WTC11 (cell line): ENCODE measurements around the gene PRTFDC1. TPM values are rescaled to one million over a fixed set of nuclear protein-coding genes. Genes with fewer than 3 reads are reported as not detected.

Source experiments
- ATAC-seq: fragments of 200-7000 bp; cut with Tn5 transposase; 2 replicates; pipeline ENCODE4 v1.10.0; 2021; ENCODE audit warnings: mild to moderate bottlenecking, moderate library complexity
- CTCF ChIA-PET: fragments of 300-600 bp; sonication (Branson Sonifier 250); formaldehyde crosslinking; loops from one replicate; lab custom pipeline; 2021; ENCODE audit warnings: antibody characterized with exemption; lab: Charles Lee
- POLR2A ChIA-PET: fragments of 350-600 bp; sonication (Branson Sonifier 250); formaldehyde crosslinking; loops from one replicate; lab custom pipeline; 2021; ENCODE audit warnings: antibody characterized with exemption; lab: Charles Lee
- DNase-seq: peaks from one replicate; pipeline ENCODE4 v3.0.0; 2021; ENCODE audit warnings: low spot score
- H3K27ac Mint-ChIP-seq: 2 replicates; pipeline ENCODE4 v1.8.0; 2021; ENCODE audit warnings: mixed read lengths
- H3K27me3 Mint-ChIP-seq: 2 replicates; pipeline ENCODE4 v1.8.0; 2021; ENCODE audit warnings: low read depth, mild to moderate bottlenecking, moderate library complexity, mixed read lengths
- H3K36me3 Mint-ChIP-seq: 2 replicates; pipeline ENCODE4 v1.8.0; 2021; ENCODE audit warnings: mixed read lengths
- H3K4me1 Mint-ChIP-seq: 2 replicates; pipeline ENCODE4 v1.8.0; 2022; ENCODE audit warnings: mixed read lengths
- H3K4me3 Mint-ChIP-seq: 2 replicates; pipeline ENCODE4 v1.8.0; 2021; ENCODE audit warnings: mild to moderate bottlenecking, moderate library complexity, mixed read lengths
- H3K9me3 Mint-ChIP-seq: 2 replicates; pipeline ENCODE4 v1.8.0; 2021; ENCODE audit warnings: mixed read lengths
- ELF4 ChIP-seq: sonication (generic); formaldehyde crosslinking; IDR thresholded peaks from 2 replicates; pipeline ENCODE4 v1.8.1; 2022; ENCODE audit warnings: low read depth, mild to moderate bottlenecking, moderate library complexity, missing genetic modification reagents
- HMGA2 ChIP-seq: fragments of 250-450 bp; sonication (Bioruptor Pico); IDR thresholded peaks from 2 replicates; pipeline ENCODE4 v1.4.0; 2021; ENCODE audit warnings: mild to moderate bottlenecking, moderate library complexity
- IRF2 ChIP-seq: sonication (generic); formaldehyde crosslinking; IDR thresholded peaks from 2 replicates; pipeline ENCODE4 v1.8.0; 2022; ENCODE audit warnings: low read depth, missing genetic modification reagents, borderline replicate concordance
- KAT7 ChIP-seq: sonication (generic); formaldehyde crosslinking; IDR thresholded peaks from 2 replicates; pipeline ENCODE4 v1.8.1; 2023; ENCODE audit warnings: missing genetic modification reagents, mild to moderate bottlenecking, borderline replicate concordance
- NR1H2 ChIP-seq: sonication (generic); formaldehyde crosslinking; IDR thresholded peaks from 2 replicates; pipeline ENCODE4 v1.9.0; 2021; ENCODE audit warnings: mild to moderate bottlenecking, moderate library complexity, missing genetic modification reagents
- TP53 ChIP-seq: sonication (generic); formaldehyde crosslinking; IDR thresholded peaks from 2 replicates; pipeline ENCODE4 v1.8.1; 2023; ENCODE audit warnings: mild to moderate bottlenecking, missing genetic modification reagents
- ZBTB21 ChIP-seq: sonication (generic); formaldehyde crosslinking; IDR thresholded peaks from 2 replicates; pipeline ENCODE4 v1.8.1; 2023; ENCODE audit warnings: mild to moderate bottlenecking, missing genetic modification reagents, borderline replicate concordance
- ZNF121 ChIP-seq: sonication (generic); formaldehyde crosslinking; IDR thresholded peaks from 2 replicates; pipeline ENCODE4 v1.8.0; 2023; ENCODE audit warnings: missing genetic modification reagents
- ZNF671 ChIP-seq: fragments of 250-450 bp; sonication (Bioruptor Pico); IDR thresholded peaks from 2 replicates; pipeline ENCODE4 v1.8.0; 2021; ENCODE audit warnings: mild to moderate bottlenecking
- total RNA-seq: library from RNA; stranded (reverse); gene quantifications from 3 replicates; pipeline ENCODE4 v1.2.3, GENCODE V29; 2021
- TF ChIP-seq, protein P1 (sequence below): sonication (generic); formaldehyde crosslinking; IDR thresholded peaks from 2 replicates; pipeline ENCODE4 v1.8.0; 2023; ENCODE audit warnings: missing genetic modification reagents, mild to moderate bottlenecking, borderline replicate concordance
- TF ChIP-seq, protein P2 (sequence below): fragments of 250-450 bp; sonication (Bioruptor Pico); IDR thresholded peaks from 2 replicates; pipeline ENCODE4 v1.9.0; 2021; ENCODE audit warnings: mild to moderate bottlenecking
- TF ChIP-seq, protein P3 (sequence below): sonication (generic); formaldehyde crosslinking; IDR thresholded peaks from 2 replicates; pipeline ENCODE4 v1.8.1; 2022; ENCODE audit warnings: low read depth, missing genetic modification reagents, borderline replicate concordance
- TF ChIP-seq, protein P4 (sequence below): fragments of 250-450 bp; sonication (Bioruptor Pico); IDR thresholded peaks from 2 replicates; pipeline ENCODE4 v1.9.0; 2021; ENCODE audit warnings: mild to moderate bottlenecking, borderline replicate concordance
- TF ChIP-seq, protein P5 (sequence below): sonication (generic); formaldehyde crosslinking; conservative IDR thresholded peaks from 2 replicates; pipeline ENCODE4 v1.8.1; 2023; ENCODE audit warnings: mild to moderate bottlenecking, low read depth, missing genetic modification reagents, moderate library complexity
- TF ChIP-seq, protein P6 (sequence below): sonication (generic); formaldehyde crosslinking; conservative IDR thresholded peaks from 2 replicates; pipeline ENCODE4 v1.8.1; 2022; ENCODE audit warnings: mild to moderate bottlenecking, missing genetic modification reagents

PRTFDC1 gene
- total RNA-seq, 1 experiment from 2014 or later, result 6.1 TPM

DNA sequence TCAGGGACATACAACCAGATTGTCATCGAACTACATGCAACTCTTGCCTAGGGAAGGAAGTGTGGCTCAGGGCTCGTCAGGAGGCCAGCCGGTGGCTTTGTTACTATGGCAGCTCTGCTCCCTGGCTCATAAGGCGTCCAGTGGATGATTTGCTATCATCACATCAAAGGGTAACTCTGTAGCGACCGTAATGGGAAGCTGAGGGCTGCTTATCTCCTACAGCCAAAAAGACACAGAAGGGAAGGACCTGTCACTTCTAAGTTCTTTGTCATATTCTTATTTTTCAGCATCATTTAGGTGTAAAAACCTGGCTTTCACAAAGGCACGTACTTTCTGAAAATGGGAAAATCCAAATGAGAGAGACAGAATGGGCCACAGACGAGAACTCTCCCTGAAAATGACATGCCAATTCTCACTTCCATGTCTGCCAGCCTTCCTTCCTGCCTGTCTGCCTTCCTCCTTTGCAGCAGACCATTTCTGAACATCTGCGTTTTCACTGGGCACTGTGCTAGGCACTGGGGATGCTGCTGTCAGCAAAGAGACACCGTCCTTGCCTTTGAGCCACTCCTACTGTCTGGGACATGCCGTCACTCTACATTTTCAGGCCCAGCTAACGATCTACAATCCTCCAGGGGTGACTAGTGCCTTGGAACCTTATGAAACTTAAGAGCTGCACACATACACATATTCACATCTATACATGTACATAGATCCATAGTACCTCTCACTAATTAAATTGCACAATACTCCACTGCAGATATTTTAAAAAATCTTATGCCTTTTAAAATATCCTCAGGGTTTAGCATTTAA, 36.6 kb upstream of the PRTFDC1 start:
- Mint-ChIP-seq H3K4me3 (no peak overlapping the region), H3K36me3 (no peaks in the 10 kb centered on the region), H3K27ac (no peak overlapping the region), H3K27me3 (no peaks in the 10 kb centered on the region; the same call in 1 of the 2 replicates), H3K9me3 (no peaks in the 10 kb centered on the region), H3K4me1 (no peaks in the 10 kb centered on the region)
- ChIA-PET CTCF (no interaction called here), POLR2A (no interaction called here)
- TF ChIP-seq HMGA2 (no peak), ZNF671 (CRISPR knock-in tag) (no peak)
- TF ChIP-seq, protein P1, sequence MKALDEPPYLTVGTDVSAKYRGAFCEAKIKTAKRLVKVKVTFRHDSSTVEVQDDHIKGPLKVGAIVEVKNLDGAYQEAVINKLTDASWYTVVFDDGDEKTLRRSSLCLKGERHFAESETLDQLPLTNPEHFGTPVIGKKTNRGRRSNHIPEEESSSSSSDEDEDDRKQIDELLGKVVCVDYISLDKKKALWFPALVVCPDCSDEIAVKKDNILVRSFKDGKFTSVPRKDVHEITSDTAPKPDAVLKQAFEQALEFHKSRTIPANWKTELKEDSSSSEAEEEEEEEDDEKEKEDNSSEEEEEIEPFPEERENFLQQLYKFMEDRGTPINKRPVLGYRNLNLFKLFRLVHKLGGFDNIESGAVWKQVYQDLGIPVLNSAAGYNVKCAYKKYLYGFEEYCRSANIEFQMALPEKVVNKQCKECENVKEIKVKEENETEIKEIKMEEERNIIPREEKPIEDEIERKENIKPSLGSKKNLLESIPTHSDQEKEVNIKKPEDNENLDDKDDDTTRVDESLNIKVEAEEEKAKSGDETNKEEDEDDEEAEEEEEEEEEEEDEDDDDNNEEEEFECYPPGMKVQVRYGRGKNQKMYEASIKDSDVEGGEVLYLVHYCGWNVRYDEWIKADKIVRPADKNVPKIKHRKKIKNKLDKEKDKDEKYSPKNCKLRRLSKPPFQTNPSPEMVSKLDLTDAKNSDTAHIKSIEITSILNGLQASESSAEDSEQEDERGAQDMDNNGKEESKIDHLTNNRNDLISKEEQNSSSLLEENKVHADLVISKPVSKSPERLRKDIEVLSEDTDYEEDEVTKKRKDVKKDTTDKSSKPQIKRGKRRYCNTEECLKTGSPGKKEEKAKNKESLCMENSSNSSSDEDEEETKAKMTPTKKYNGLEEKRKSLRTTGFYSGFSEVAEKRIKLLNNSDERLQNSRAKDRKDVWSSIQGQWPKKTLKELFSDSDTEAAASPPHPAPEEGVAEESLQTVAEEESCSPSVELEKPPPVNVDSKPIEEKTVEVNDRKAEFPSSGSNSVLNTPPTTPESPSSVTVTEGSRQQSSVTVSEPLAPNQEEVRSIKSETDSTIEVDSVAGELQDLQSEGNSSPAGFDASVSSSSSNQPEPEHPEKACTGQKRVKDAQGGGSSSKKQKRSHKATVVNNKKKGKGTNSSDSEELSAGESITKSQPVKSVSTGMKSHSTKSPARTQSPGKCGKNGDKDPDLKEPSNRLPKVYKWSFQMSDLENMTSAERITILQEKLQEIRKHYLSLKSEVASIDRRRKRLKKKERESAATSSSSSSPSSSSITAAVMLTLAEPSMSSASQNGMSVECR (CRISPR knock-in tag), result no peak
- TF ChIP-seq, protein P2, sequence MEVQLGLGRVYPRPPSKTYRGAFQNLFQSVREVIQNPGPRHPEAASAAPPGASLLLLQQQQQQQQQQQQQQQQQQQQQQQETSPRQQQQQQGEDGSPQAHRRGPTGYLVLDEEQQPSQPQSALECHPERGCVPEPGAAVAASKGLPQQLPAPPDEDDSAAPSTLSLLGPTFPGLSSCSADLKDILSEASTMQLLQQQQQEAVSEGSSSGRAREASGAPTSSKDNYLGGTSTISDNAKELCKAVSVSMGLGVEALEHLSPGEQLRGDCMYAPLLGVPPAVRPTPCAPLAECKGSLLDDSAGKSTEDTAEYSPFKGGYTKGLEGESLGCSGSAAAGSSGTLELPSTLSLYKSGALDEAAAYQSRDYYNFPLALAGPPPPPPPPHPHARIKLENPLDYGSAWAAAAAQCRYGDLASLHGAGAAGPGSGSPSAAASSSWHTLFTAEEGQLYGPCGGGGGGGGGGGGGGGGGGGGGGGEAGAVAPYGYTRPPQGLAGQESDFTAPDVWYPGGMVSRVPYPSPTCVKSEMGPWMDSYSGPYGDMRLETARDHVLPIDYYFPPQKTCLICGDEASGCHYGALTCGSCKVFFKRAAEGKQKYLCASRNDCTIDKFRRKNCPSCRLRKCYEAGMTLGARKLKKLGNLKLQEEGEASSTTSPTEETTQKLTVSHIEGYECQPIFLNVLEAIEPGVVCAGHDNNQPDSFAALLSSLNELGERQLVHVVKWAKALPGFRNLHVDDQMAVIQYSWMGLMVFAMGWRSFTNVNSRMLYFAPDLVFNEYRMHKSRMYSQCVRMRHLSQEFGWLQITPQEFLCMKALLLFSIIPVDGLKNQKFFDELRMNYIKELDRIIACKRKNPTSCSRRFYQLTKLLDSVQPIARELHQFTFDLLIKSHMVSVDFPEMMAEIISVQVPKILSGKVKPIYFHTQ (CRISPR knock-in tag), result no peak
- TF ChIP-seq, protein P3, sequence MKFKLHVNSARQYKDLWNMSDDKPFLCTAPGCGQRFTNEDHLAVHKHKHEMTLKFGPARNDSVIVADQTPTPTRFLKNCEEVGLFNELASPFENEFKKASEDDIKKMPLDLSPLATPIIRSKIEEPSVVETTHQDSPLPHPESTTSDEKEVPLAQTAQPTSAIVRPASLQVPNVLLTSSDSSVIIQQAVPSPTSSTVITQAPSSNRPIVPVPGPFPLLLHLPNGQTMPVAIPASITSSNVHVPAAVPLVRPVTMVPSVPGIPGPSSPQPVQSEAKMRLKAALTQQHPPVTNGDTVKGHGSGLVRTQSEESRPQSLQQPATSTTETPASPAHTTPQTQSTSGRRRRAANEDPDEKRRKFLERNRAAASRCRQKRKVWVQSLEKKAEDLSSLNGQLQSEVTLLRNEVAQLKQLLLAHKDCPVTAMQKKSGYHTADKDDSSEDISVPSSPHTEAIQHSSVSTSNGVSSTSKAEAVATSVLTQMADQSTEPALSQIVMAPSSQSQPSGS (CRISPR knock-in tag), result no peak
- ATAC-seq (no peak), DNase-seq (no peak)

DNA sequence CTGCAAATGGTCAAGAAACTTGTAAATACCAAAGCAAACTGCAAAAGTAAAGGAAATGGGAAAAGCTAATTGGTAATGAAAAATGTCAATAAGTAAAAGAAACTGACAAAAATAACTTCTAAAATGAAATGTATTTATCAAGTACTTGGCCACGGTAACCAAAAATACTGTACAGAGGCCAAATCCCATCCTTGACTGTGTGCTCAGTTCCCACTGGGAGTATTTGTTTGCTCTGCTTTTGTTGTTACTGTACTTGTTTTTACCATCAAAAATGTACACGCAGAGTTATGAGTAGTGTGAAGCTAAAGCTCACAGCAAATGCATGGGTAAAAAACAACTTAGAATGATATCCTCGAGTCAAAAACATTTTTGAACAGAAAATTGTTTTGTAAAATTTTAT, 32.5 kb upstream of the PRTFDC1 start:
- DNase-seq (no peak), ATAC-seq (no peak)
- Mint-ChIP-seq H3K27ac (no peak overlapping the region), H3K4me3 (no peak overlapping the region), H3K36me3 (no peaks in the 10 kb centered on the region), H3K4me1 (peaks cover 5% of the 10 kb centered on the region; the same call in 1 of the 2 replicates), H3K9me3 (peaks cover 4% of the 10 kb centered on the region), H3K27me3 (no peaks in the 10 kb centered on the region)
- POLR2A ChIA-PET, result no interaction called here
- CTCF ChIA-PET, result no interaction called here
- TF ChIP-seq, protein P4, sequence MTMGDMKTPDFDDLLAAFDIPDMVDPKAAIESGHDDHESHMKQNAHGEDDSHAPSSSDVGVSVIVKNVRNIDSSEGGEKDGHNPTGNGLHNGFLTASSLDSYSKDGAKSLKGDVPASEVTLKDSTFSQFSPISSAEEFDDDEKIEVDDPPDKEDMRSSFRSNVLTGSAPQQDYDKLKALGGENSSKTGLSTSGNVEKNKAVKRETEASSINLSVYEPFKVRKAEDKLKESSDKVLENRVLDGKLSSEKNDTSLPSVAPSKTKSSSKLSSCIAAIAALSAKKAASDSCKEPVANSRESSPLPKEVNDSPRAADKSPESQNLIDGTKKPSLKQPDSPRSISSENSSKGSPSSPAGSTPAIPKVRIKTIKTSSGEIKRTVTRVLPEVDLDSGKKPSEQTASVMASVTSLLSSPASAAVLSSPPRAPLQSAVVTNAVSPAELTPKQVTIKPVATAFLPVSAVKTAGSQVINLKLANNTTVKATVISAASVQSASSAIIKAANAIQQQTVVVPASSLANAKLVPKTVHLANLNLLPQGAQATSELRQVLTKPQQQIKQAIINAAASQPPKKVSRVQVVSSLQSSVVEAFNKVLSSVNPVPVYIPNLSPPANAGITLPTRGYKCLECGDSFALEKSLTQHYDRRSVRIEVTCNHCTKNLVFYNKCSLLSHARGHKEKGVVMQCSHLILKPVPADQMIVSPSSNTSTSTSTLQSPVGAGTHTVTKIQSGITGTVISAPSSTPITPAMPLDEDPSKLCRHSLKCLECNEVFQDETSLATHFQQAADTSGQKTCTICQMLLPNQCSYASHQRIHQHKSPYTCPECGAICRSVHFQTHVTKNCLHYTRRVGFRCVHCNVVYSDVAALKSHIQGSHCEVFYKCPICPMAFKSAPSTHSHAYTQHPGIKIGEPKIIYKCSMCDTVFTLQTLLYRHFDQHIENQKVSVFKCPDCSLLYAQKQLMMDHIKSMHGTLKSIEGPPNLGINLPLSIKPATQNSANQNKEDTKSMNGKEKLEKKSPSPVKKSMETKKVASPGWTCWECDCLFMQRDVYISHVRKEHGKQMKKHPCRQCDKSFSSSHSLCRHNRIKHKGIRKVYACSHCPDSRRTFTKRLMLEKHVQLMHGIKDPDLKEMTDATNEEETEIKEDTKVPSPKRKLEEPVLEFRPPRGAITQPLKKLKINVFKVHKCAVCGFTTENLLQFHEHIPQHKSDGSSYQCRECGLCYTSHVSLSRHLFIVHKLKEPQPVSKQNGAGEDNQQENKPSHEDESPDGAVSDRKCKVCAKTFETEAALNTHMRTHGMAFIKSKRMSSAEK (CRISPR knock-in tag), result no peak
- TF ChIP-seq NR1H2 (CRISPR knock-in tag), result no peak
- TF ChIP-seq ZNF121 (CRISPR knock-in tag), result no peak
- TF ChIP-seq IRF2 (CRISPR knock-in tag), result no peak
- TF ChIP-seq KAT7 (CRISPR knock-in tag), result no peak
- TF ChIP-seq, protein P3 (CRISPR knock-in tag), result no peak
- no peak for TF ChIP-seq ZBTB21
- TF ChIP-seq, protein P5, sequence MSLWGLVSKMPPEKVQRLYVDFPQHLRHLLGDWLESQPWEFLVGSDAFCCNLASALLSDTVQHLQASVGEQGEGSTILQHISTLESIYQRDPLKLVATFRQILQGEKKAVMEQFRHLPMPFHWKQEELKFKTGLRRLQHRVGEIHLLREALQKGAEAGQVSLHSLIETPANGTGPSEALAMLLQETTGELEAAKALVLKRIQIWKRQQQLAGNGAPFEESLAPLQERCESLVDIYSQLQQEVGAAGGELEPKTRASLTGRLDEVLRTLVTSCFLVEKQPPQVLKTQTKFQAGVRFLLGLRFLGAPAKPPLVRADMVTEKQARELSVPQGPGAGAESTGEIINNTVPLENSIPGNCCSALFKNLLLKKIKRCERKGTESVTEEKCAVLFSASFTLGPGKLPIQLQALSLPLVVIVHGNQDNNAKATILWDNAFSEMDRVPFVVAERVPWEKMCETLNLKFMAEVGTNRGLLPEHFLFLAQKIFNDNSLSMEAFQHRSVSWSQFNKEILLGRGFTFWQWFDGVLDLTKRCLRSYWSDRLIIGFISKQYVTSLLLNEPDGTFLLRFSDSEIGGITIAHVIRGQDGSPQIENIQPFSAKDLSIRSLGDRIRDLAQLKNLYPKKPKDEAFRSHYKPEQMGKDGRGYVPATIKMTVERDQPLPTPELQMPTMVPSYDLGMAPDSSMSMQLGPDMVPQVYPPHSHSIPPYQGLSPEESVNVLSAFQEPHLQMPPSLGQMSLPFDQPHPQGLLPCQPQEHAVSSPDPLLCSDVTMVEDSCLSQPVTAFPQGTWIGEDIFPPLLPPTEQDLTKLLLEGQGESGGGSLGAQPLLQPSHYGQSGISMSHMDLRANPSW, result no peak
- no peak for TF ChIP-seq ELF4 (CRISPR knock-in tag)
- no peak for TF ChIP-seq TP53
- TF ChIP-seq, protein P6, sequence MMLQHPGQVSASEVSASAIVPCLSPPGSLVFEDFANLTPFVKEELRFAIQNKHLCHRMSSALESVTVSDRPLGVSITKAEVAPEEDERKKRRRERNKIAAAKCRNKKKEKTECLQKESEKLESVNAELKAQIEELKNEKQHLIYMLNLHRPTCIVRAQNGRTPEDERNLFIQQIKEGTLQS (CRISPR knock-in tag), result no peak
